Stimulated activated naive CD8-positive, alpha-beta T cell treated with anti-CD3 and anti-CD28 coated beads, Interleukin-15, Interleukin-2, amounts not matched to agents 100 U/mL and 50 U/mL, for 24 hours (primary cell): ENCODE data around the gene IGSF9.

Source experiments
- ATAC-seq: fragments of 150-1000 bp; cut with Tn5 transposase; one replicate; pipeline ENCODE4 v1.10.0; 2021
- DNase-seq: peaks from one replicate; pipeline ENCODE4 v3.0.0; 2021

IGSF9 gene

DNA sequence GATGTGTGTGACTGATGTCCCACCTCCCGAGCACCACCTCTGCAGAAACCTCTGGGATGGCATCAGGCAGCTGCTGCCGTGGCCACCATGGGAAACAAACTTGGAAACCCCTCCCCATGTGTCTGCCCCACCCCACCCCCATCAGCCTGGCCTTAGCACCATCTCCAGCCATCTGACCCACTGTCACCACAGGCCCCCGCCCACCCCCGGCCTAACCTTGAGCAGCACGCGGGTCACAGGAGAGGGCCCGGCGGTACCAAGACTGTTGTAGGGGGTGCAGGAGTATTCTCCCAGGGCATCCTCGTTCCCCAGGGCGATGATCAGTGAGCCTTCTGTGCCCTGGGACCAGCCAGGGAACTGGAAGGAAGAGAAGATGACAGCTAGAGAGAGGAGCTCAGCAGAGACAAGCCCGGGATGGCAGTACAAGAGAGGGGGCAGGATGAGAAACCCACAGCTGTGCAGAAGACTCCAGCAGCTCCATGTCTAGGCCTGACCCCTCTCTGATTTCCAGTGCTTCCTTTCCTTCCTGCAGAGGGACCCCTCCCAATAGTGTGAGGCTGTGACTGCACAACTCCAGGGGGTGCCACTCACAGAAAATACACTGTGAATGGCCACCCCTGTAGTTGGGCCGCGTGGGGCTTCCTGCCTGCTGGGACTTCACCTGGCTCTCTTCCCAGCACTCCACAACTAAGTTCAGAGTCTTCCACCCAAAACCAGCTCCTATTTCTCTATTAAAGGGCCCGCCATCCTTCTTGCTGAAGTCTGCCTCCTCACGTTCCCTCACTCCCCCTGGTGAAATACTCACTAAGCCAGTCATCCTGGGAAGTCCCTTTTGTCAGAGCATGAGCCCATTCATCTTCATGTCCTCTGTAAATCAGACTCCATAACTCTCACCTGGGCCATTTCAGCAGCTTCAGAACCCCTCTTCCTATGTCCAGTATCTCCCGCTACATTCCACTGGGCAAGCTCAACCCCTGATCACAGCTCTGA is 12.8 kb downstream of the IGSF9 start:
- DNase-seq: no peak

DNA sequence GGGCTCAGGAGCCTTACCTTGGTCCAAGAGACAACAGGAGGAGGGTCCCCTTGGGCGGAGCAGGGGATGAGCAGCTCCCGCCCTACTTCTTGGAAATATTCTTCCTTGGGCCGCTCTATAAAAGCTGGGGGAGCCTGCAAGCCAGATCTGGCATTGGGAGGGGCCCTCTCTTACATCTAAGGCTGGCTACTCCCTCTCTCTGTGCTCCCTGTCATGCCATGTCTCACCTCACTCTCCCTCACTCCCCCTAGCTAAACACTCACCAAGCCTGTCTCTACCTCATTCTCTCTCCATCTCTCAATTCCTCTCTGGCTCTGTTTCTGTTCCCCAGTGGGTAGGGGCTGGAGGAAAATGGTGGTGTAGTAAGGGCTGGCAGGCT is 13.6 kb downstream of the IGSF9 start:
- DNase-seq: no peak
- no peak for ATAC-seq

More for the DNA sequence above, 12.8 kb downstream of the IGSF9 start:
- no peak for ATAC-seq

DNA sequence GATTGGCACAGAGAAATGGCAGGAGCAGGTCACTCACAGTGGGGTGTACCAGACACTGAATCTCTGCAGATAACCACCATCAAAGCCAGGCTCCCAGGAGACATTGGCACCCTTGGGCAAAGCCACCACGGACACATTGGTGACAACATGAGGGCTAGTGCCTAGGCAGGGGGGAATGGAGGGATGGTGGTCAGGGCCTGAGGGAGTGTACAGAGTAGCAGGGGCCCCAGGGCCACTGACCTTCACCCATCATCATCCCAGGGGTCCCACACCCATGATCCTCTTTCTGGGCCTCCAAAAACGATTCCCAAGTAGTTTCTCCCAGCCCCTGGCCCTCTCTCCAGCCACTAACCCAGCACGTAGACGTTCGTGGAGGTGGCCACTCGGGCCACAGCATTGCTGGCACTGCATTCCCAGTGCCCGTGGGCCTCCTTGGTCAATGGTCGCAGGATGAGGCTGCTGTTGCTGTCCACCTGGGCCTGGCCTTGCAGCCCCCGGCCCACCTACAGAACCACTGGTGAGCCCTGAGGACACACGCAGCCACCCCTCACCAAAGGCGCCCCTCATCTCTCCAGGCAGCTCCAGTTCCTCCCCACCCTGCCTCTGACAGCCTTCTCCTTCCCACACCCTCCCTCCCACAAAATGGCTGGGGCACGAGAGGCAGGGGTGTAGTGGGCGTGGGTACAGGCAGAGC is 14.2 kb downstream of the IGSF9 start:
- ATAC-seq: no peak

DNA sequence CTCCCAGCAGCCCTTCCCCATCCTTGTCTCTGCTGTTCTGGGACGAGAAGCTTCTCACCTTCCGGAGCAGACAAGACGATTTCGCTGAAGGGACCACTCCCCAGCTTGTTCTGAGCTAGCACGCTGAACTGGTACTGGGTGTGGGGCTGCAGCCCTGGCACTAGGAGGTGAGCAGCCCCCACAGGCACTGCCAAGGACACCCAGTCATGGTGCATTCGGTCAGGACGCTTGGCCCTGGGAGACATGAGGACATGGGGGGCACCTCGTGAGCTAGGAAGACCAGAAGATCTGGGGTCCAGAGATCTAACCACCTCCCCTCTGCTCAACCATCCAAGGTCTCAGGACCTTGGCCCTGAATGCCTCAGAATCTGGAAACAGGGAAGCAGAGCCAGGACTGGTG is 14.8 kb downstream of the IGSF9 start:
- ATAC-seq (no peak), DNase-seq (no peak)

More for the DNA sequence above, 14.2 kb downstream of the IGSF9 start:
- DNase-seq: no peak

DNA sequence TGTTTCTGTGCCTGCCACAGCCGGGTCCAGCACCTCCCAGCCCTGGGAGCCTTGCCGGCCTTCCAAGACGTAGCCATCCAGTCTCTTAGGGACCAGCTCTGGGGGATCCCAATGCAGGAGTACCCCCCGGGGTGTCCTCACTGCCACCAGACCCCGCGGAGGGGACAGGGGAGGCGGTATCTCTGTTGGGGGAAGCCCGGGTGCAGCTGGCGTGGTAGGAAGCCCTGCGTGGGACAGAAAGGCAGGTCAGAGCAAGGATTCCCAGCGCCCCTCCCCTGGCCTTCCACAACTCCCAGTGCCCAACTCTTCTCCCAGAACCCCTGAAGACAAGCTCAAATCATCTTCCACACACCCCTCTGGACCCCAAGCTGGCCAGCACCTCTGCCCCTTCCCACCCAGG is 15.2 kb downstream of the IGSF9 start:
- DNase-seq: no peak
- no peak for ATAC-seq

DNA sequence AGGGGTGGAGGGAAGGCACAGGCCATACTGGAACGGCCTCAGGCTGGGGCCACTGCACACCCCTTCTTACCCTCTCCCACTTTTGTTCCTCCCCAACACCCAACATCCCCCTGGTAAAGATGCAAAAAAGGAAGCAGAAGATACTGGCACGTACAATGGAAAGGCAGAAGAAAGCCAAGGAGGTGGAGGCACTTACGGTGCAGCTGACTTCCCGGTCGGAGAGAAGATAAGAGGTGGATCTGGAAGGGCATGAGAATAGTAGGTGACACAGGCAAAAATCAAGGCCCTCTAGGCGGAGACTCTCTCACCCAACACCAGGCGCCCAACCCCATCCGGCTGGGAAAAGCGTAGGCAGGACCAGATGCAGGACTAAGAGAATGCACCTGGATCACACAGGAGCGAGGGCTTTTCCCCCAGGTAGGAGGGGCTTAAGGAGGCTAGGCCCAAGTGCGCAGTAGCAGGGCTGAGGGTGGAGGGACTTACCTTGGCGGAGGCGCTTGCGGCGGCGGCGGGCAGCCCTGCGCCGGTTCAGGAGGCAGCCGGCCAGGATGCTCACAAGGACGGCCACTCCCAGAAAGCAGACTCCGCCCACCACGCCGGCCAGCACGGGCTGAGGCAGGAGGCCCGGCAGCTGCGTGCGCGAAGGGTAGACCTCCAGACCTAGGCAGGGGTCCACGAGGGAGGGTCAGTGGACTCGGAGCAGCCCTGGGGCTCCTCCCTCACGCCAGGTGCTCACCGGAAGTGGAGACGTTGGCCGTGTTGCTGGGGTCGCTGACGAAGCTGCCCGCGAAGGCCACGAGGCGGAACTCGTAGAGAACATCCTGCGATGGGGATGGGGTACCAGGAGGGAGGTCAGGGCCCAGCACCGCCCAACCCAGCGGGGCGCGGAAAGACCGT is 16.0 kb downstream of the IGSF9 start:
- DNase-seq: no peak
- ATAC-seq: no peak

DNA sequence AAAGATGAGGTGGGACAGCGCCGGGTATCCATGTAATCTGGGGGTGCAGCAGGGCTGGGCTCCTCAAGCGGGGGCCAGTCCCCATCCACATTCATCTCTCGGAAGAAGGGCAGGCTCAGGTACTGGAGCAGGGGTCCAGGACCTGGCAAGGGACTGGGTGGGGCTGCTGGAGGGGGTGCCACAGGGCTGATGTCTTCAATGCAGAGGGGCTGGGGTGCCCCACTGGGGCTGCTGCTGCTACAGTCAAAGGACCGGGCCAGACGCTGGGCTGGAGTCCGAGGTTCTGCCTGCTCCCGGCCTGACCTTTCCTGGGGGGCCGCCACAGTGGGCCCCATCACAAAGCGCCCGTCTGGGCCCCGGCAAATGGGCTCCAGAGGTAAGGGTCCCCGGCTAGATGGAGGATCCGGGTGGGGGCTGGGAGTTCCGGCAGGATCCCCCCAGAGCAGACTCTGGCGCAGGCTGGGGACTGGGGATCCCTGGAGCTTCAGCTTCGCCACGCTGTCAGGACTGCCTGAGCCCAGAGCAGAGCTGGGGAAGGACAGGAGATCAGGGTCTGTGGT is 16.8 kb downstream of the IGSF9 start:
- DNase-seq (no peak), ATAC-seq (no peak)

DNA sequence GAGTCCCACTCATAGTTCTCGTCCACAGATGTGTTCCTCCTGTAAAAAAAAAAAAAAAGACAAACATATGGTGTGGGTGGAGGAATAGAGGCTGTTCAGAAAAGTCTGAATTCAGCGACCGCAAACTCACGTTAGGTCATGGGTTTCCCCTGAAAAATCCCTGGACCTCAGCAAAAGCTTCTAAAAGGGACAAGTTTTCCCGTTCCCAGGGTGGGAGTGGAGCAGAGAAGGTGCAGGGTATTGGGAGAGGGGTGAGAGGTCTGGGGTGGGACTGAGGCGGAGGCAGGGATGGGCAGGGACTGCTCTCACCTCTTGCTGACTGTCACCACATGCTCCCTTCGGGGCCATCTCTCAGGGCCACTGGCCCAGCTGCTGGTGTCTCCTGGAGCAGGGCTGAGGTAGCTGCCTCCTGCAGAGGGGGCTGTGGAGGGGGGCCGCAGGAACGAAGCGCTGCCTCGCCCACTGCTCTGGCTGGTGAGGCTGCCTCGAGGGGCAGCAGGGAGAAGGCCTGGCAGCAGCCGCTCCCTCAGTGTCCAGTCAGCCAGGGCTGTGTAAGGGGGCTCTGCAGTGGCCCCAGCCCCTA is 17.5 kb downstream of the IGSF9 start:
- no peak for ATAC-seq
- DNase-seq: no peak

DNA sequence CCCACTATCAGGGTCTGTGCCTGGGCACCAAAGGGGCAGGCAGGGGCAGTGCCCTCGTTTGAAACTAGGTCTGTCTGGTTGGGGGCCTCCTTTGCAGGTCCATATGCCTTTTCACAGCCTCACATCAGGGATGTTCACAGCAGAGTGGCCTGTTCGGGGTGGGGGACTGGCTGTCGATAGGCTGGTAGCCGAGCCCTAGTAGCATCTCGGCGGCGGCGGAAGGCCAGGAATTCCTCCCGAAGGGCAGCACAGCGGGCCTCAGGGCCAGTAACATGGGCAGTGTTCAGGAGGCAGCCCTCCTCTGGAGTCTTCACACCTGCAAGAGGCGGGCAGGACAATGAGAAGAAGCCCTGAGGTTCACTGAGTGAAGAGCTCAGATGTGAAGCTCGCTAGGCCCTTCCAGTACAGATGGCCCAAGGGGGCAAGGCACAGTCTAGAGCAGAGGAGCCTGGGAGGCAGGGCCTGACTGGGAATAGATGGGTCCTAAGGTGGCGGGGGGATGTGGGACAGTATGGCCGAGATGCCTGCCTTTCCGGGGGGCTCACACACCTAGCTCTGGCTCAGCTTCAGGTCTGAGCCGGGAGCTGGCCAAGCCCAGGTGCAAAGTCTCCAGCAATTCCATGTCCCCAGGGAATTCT is 18.1 kb downstream of the IGSF9 start:
- DNase-seq (no peak), ATAC-seq (no peak)

DNA sequence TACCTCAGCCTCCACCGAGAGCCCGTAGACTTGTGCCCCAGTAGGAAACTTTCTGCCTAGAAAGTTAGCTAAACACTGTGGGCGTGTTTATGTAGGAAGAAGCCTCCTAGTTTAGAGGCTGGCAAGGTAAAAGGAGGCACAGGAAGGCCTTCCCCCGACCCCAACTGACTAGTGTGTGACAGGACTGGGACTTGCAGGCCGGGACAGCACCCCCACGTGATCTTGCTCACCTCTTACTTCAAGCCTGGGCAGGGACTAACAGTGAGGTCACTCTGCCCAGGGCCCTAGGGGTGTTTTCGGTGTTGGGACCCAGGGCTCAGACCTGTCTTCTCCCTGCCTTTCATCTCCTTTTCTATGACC is 19.7 kb downstream of the IGSF9 start:
- DNase-seq (peak; percentile 61), ATAC-seq (peak; percentile 3)

DNA sequence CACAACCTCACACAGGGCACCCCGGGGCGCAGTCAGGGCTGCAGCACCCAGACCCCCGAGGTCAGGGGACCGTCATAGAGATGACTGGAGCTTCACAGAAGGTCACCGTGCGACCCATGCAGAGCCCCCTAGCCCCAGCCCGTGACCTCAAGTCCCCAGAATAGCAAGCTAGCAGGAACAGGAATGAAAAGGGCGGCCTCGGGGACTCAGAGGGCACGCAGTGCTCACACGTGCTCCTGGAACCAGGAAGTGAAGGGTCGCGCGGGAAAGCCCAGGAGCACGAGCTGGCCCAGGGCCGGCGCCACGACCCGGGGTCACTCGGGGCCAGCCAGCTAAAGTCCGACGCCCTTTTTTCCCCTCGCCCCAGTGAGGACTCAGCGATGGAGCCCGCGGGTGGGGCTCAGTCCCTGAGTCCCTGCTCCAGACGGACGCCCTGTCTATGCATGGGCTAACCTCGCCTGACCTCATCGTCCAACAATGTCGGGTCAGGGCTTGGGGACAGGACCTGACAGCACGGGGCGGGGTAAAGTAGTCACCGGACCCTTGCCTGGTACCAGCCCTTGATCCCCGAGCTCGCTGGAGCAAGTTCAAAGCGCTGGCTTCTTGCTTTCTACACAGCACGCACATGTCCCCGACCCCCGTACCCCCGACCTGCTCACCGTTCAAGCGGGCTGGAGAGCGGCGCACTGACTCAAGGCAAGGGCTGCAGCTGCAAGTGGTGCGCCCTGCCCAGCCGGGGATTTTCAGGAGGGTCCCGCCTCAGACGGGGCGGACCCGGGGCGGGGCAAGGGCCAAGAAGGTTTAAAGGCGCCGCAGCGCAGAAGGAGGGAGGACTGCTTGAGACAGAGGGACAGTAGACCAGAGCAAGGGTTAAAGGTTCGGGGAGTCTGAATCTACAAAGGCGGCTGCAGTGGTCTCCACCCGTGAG is 20.4 kb downstream of the IGSF9 start, which contains the start of gene TAGLN2:
Gene TAGLN2 (minus strand): TSS at position 717 of the 928 bp plus-strand sequence. CDS start 4,998 bp downstream, outside the sequence.
- ATAC-seq (peak; percentile 76), DNase-seq (peak; percentile 94)

DNA sequence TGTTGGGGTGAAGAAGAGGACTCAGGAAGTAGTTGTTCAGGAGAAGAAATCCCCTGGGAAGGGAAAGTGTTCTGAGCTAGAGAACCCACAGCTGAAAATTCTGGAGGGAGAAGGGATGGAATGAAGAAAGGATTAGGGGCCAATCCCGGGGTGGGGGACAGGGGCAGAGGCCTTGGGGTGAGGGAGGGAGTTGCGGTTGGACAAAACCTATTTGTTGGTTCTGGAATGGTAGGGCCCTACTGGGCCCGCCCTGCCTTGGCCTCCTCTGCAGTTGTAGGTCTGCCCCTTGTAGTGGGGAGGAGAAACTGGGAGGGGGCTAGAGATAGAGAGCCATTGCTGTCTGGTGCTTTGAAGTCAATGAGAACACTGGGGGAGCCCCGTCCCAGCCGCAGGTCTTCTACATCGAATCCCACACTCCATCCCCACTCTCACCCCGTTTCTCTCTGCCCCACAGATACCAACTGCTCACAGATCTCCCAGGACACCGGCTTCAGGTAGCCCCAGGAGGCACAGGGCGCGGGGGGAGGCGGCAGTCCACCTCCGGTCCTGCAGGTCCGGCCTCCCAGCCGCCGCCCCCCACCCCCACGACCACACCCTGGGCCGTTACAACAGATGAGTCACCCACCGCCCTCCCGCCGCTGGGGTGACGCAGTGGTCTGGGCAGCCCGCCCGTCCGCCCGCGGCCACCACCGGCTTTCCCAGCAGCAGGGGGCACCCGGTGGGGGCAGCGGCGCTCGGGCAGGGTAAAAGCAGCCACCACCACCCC is 21.2 kb downstream of the IGSF9 start:
- DNase-seq: peak; percentile 83
- peak; percentile 37 for ATAC-seq

DNA sequence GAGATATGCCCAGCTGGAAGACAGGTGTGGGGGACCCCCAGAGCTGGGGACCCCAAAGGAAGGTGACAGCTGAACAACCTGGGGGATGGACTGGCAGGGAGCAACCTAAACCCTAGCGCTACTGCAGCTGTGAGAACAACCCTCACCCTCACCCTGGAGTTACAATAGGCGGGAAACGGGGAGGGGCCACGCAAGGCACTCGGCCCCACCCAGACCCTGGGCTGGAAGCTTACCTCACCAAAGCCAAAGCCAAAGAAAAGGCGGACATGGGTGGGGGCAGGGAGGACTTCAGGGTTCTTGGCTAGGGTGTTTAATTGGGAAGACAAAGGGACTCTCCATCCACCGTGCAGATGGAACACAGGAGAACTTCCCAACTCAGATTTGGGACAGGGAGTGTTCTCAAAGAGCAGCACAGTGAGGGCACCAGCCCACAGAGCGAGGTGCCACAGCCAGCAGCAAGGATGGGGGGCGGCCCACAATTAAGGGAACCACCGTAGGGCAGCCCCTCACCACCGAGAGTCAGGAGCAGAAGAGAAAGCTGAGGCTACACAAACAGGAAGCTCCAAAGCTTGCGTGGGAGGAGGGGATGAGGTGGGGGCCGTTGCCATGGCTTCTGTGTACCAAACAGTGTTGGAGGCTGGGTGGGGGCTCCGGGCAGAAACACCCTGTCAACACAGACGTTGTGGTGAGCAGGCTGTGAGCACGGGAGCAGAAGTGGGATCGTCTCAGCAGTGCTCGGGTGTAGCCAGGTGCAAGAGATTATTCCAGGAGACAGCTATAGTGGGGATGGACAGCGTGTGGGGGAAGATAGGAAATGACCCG is 22.0 kb downstream of the IGSF9 start:
- peak; percentile 48 for ATAC-seq
- peak; percentile 86 for DNase-seq

DNA sequence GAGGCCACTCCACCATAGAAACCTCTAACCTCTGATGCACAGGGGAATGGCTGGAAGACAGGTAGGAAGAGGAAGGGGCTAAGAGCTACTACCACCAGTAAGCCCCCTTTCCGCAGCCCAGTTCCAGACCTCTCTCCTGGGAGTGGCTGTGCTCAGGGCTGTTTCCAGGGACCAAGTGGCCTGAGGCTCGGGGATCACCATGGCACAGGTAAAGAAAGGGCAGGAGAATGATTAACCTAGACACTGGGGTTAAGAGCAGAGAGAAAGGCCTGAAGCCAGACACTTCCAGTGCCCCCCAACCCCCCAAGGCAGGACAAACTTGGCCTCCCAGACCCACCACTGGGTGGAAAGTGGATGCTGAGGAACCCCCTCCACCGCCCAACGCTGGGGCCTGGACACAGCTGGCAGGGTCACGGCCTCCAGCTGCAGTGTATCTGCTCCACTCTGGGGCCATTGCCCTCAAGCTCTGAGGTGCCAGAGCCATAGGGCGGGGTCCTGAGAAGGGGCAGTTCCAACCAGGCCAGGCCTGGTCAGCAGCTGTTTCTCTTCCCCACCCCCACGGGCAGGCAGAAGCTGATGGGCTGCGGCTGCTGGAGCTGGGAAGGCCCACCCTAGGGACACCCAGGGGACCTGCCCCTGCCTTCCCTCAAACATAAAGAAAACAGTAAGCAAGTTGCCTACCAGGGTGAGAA is 22.8 kb downstream of the IGSF9 start:
- DNase-seq (no peak), ATAC-seq (no peak)

DNA sequence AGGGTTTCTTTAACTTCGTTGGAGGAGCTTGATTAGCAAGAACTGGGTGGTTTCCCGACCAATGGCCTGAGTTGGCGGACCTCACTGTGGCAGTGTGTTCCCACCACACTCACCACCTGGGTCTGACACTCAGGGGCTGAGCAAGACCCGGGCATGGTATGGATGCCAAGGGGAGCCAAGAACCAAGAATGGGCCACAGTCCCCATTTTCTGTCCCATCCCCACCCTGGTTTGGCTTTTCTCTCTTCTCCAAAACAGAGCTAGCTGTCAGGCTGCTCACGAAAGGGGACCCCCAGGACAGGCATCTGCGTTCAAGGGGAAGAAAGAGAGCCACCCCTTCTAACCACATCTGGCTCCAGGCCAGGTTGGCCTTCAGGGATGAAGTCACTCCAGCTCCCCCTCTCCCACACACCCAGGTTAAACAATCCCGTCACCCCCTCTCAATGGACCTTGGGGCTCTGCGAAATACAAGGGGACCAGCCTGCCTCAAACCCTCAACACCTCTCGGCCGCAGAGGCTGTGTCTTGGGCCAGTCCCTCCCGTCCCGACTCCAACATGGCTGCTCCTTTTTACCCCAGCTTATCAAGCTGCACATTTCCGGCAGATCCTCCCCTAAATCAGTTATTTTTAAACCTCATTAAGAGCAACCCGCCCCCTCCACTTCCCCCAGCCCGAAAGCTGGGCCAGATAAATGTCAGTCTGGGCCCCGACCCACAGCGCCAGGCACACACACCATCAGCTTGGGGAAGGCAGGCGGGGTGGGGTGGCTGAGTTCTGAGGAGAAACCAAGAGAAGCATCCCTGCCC is 23.5 kb downstream of the IGSF9 start:
- ATAC-seq: no peak

DNA sequence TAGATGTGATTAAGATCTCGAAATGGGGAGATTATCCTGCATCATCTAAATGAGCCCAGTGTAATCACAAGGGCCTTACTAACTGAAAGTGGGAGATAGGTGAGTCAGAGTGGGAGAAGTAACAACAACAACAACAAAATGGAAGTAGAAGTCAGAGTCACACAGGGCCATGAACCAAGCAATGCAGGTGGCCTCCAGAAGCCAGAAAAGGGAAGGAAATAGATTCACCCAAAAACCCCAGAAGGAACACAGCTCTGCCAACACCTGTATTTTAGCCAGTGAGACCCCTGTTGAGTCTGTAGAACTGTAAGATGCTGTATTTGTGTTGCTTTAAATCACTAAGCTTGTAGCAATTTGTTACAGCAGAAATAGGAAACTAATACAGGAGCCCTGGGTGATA is 24.2 kb downstream of the IGSF9 start:
- DNase-seq: no peak

More for the DNA sequence above, 23.5 kb downstream of the IGSF9 start:
- DNase-seq: peak; percentile 56

DNA sequence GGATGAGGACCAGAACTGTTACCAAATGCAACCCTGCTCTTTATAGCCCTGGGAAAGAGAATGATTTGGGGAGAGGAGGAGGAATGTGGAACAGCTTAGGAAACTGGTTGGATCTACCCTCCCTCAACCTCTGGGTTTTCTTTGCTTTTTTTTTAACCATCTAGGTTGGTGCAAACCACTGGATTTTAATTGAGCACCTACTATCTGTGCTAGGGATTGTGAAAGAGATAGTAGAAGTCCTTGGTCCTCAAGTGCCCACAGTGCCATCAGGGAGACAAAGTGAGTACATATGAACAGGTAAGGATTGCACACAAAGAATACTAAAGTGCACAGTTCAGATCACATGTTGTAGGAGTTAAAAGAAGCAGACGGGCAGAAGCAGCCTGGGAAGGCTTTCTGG is 24.8 kb downstream of the IGSF9 start:
- no peak for ATAC-seq
- DNase-seq: no peak

More for the DNA sequence above, 24.2 kb downstream of the IGSF9 start:
- ATAC-seq: no peak
